Middle frontal gyrus (tissue), 1 donor: ENCODE data around the gene RPIA.

Experiments used
- DNase-seq: peaks from one replicate; pipeline ENCODE4 v3.0.0-alpha.2; 2015; ENCODE audit warnings: low spot score; ENCODE audit errors: extremely low spot score

Gene RPIA

DNA sequence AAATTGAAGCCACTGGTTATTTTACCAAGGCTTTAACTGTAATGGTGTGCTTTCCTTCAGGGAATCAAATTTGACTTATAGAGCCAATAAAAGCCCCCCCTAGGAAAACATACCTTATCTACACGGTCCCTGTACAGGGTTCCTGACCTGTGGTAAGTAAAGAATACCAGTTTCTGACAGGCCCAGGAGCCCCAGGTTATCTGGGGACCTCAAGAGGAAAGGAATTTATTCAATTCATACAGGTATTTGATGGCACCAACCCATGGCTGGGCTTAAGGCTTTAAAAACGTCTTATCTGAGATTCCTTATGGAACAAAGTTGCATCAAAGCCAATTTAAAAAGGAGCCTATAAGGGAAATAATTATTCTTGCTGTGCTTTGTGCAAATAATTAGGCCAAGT is 7.0 kb upstream of the RPIA start:
- no peak for DNase-seq

DNA sequence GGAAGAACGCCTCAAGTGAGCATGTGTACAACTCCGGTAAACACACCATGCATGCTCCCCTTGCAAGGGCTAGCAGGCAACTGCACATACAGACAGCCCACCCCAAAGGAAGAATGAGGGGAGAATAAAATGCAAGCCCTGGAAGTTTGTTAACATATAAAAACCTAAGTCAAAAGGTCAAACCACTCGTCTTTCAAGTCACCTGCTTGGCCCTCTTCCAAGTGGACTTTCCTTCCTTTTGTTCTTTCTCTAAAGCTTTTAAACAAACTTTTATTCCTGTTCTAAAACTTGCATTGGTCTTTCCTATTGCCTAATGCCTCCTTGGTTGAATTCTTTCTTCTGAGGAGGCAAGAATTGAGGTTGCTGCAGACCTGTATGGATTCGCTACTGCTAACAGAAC is 5.2 kb upstream of the RPIA start:
- no peak for DNase-seq

DNA sequence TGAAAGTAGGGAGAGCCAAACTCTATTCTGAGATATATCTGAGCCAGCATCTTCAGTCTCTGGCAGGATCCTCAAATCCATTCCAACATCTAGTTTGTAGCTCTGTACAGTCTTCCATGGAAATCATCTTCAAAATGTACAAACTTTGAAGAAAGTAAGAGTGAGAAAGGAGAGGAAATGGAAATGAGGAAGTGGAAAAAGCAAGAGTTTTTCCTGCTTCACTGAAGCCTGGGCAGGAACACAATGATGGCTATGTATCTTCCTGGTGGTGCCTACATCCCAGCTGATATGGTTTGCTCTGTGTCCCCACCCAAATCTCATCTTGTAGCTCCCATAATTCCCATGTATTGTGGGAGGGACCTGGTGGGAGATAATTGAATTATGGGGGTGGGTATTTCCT is 4.1 kb upstream of the RPIA start:
- no peak for DNase-seq

DNA sequence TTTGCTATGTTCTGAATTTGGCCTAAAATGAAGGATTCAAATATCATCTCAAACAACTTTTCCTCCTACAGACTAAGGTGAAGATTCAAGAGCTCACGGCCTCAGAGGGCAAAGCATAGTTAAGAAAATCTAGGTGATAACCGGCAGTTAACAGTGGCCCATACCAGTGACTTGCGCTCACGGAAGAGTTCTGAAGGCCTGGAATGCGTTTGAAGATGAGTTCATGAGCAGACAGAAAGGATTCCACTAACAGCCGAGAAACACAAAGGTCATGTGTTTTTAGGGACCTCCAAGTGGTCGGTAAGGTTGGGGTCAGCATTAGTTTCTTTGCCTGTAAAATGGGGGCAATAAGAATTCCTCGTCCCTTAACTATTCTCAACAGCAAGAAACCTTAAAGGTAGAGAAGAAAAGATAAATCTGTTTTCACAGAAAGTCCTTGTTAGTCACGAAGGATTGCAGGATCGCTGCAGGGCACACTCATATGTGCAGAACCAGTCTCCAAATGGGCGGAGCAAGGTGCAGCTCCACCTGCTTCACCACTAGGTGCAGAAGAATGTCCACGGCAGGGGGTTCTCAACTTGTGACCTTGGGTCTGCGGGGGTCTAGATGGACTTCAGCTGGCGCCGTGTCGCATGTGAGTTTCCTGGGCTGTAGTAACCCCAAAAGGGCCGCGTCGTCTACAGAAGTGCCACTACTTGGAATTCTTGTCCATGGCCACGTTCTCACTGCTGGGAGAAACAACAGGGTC is 708 bp upstream of the RPIA start:
- DNase-seq, result no peak

DNA sequence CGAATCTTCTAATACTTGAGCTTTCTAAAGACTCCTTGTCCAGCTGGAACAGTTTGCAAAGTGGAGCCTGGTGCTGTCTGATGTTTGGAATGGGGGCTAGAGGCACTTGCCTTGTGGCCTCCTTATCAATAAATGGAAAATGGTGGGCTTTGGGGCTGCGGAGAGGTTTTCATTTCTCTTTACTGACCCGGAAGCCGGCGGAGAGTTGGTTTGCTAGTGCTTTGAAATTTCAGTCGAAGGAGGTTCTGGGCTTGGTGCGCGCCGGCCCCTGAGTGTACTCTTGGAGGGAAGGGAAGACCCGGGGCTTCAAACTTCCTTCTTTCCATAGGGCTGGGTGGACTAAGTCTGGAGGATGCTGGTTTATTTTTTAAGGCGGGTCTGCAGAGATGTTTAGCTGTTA is 714 bp downstream of the RPIA start:
- DNase-seq, result no peak

DNA sequence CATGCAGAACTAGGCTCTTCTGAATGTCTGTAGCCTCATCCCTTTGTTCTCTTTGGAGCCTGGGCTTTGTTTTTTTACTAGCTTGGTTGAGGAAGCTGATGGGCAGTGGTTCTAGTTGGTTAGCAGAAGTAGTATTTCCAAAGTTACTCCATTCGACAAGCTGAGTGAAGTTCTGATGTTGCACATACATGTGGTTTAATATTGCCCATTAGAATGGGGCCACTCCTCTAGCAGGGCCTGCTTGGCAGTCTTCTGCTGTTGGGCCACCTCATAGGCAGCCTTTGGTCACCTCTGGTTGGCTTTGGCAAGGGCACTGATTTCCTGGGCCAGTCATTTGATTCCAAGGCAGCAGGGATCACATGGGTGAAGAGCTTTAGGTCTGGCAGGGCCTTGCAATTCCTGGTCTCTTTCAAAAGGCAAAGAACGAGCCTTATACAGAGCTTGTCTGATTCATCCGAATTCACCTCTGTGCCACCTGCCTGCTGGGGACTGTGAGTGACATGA is 2.5 kb downstream of the RPIA start:
- no peak for DNase-seq

DNA sequence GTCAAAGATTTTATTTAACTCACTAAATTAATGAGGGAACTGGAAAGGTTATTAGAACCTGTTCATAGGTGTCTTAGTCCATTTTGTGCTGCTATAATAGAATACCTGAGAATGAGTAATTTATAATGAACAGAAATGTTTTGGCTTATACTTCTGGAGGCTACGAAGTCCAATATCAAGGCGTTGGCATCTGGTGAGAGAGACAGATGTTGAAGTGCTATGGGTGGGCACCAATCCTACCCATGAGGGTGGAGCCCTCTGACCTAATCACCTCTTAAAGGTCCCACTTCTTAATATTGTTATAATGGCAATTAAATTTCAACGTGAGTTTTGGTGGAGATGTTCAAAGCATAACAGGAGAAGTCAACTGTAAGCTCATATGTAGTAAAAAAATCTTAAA is 5.1 kb downstream of the RPIA start:
- DNase-seq, result no peak

DNA sequence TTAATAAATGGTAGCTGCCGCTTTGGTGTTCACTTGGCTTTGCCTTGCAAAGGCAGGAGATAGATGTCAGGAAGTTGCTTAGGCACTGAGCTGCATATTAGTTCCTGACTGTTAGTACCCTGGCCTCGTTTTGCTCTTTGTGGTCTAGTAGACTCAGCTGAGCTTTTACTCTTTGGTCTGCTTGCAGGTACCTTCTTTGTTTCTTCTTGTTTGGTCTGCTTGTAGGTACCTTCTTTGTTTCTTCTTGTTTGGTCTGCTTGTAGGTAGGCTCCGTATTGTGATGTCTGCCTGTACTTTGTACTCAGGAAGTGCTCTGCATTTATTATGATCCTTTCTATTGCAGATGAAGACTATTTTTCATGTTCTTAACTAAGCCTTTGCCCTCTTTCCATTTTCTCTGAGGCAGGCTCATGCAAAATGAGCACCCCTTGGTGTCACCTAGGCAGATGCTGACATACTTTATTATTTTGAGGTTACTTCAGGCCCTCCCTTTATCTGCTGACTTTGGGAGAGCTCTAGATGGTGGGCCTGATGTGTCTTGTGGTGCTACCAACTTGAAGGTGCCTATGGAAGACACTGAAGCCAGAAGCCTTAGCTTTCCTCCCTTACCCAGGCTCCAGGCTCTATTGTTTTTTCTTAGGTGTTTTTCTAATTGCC is 6.0 kb downstream of the RPIA start:
- no peak for DNase-seq

DNA sequence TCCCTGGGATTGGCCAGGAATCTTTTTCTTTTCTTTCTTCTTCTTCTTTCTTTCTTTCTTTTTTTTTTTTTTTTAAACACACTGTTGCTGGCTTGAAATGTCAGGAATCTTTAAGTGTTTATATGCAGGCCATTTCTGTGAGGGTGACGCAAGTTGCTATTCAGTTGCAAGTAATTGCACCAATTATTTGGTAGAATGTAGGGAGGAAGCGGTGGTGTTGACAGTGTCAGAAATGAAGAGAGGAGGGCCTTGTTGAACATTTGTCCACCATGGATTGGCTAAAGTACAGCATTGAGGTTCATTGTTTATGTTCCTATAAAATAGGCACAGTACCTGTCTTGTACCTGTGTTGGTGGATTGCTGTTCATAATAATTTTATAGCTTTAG is 6.5 kb downstream of the RPIA start:
- no peak for DNase-seq

DNA sequence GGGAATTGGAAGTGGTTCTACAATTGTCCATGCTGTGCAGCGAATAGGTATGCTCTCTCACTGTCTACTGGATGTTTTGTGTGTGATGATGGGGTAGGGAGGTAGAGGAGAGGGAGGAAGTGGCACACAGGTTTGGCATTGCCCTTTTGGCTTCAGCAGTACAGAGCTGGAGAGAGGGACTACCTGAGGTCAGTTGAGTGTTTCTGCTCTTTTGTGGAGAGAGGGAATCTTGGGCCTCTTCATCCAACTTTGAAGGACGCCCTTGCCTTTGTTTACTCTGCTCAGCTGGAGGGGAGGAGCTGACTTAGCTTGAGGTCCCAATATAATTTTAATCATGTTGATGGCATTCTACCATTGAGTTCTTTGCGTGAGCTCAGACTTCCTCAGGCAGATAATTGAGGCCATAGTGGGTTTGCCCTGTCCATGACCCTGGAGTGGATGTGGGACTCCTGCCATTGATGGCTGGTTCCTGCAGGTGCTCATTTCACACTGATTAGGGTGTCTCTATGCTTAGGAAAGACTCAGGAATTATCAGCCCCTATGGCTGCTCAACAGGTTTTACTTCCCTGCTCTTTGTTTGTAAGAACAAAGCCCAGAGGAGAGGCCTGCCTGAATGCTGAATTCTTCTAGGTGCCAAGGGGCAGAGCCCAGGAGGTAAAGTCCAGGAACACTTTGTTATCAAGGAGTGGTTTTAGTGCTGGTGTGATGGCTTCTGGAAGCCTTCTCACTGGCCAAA is 7.2 kb downstream of the RPIA start:
- DNase-seq, result no peak

DNA sequence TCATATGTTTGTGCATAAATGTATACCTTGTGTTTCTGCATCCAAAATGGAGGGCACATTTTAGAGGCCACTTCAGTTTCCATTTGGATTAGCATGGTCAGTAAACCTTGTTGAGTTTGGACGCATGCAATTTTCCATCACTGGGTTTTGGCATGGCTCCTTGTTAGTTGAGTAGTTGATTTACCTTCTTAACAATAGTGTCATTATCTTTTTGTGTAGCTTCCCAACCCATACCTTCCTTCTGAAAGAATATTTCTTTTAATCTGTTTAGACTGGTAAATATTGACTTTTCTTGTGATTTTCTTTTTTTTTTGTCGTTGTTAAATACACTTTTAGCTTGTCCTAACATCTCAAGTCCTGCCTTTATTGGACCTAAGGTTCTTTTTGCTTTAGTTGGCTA is 15.5 kb downstream of the RPIA start:
- DNase-seq, result no peak

DNA sequence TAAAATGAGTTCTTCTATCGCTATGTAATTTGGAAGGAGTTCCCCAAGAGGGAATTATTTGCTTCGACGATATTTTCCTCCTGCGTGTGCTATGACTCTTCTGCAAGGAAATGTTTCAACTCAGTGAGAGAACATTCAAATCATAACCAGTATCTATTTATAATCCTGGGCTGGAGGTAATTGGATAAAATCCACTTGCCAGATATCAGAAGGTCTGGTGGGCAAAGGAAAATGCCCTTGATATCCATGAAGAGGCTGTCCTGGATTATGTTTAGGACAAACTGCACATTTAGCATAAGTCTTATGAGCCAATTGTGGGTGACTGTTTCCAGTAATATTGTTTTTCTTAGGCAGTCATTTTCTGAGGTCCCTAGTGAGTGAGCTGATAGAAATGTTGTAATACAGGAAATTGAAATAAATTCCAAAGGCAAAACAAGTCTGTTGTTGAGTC is 17.7 kb downstream of the RPIA start:
- DNase-seq, result no peak

DNA sequence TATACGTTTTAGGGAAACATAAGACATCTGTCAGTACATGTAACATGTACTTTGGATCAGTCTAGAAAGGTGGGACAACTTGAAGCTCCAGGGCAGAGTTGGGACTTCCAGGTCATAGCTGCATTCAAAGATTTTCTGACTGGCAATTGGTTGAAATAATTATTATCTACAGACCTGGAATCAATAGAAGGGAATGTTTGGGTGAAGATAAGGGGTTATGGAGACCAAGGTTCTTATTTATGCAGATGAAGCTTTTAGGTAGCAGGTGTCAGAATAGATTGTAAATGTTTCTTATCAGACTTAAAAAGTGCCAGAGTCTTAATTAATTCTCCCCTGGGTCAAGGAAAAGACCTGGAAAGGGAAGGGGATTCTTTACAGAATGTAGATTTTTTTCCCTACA is 19.8 kb downstream of the RPIA start:
- no peak for DNase-seq

DNA sequence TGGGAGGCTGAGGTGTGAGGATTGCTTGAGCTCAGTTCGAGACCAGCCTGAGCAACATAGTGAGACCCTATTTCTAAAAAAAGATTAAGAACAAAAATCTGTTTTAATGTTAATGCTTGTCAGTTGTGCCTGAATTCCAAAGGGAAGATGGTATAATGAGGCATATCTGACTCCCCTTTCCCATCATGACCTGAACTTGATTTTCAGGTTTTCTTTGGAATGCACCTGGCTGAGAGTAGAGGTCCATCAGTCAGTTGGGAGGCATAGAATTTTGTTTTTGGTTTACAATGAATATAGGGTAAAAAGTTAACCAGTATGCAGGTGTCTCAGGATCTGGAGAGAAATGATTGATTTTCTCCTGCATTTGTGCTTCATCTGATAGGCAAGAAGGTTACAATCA is 20.4 kb downstream of the RPIA start:
- no peak for DNase-seq

DNA sequence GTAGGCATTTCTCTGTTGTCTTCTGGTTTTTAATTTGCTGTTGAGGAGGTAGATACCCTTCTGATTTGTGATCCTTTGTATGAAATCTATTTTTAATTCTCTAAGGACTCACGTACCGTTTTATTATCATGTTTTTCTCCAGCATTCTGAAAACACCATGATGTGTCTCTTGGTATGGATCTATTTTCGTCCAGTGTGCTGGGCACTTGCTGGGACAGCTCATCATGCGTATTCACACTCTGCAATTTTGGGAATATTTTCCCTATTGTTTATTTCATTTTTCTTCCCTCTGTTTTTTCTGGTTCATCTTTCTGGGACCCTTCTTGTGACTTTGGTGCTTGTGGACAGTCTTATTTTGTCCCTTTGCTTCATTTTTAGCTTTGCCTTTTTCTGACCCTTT is 21.9 kb downstream of the RPIA start:
- DNase-seq, result no peak

DNA sequence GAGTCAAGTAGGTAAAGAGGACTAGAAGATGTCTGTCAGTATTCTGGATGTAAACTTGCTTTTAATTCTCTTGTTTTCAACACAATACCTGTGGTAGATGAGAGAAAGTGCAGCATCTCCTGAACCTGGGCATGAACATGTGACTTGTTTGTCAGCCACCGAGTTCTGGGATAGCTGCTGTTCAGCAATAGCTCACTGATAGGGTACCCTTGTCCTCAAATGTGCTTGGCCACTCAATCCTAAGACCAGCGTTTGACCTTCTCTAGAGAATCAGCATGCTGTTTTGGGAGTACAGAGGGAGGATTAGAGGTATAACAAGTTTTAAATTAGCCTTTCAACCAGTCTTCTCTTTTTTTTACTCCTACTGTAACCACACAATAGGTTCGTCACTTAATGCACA is 23.2 kb downstream of the RPIA start:
- DNase-seq, result no peak

DNA sequence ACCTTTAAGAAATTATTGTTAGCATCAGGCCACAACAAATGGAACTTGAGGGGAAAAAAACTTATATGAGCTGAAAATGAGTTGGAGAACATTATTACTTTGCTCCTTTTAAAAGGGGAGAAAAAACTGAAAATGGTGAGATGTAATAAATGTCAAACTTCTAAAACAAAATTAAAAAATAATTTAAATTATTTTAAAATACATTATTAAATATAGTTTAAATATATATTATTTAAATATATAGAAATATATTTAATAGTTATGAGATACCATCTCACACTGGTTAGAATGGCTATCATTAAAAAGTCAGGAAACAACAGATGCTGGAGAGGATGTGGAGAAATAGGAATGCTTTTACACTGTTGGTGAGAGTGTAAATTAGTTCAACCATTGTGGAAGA is 28.9 kb downstream of the RPIA start:
- no peak for DNase-seq

DNA sequence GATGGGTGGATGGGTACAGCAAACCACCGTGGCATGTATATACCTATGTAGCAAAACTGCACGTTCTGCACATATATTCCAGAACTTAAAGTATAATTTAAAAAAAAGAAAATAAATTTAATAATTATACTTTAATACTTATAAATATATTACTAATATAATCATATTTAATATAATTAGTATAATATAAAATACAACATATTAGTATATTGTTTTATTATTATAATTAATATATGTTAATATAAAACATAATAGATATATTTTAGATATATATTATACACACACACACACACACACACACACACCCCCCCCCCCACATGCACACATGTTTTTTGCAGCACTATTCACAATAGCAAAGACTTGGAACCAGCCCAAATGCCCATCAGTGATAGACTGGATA is 29.8 kb downstream of the RPIA start:
- DNase-seq, result no peak

DNA sequence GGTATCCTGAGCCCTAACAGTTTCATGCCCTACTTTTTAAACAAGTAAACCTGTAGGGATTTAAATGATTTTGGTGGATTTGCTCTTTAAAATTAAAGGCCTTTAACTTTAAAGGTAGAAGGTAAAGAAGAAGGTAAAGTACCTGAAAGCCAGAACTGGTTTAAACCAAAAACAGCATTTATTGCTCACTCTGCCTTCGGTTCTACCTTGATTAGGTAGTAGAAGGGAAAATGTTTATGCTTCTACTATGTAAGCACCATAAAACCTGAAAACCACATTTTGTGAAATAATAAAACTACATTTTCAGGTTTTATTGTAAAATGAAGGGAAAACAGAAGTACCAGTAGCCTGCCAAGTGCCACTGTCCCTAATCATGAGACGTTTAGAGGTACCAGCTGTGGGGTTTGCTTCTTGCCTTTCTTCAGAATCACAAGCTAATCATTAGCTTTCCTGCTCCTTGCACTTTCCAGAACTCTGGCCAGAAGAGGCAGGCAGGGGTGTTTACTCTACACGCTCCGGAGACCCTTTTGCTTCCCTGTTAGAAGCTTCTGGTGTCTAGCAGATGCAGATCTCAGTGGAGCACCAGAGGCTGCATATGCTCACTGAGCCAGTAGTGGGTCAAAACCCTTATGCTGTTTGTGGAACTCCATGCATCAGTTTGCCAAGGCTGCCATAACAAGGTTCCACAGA is 33.3 kb downstream of the RPIA start:
- no peak for DNase-seq

DNA sequence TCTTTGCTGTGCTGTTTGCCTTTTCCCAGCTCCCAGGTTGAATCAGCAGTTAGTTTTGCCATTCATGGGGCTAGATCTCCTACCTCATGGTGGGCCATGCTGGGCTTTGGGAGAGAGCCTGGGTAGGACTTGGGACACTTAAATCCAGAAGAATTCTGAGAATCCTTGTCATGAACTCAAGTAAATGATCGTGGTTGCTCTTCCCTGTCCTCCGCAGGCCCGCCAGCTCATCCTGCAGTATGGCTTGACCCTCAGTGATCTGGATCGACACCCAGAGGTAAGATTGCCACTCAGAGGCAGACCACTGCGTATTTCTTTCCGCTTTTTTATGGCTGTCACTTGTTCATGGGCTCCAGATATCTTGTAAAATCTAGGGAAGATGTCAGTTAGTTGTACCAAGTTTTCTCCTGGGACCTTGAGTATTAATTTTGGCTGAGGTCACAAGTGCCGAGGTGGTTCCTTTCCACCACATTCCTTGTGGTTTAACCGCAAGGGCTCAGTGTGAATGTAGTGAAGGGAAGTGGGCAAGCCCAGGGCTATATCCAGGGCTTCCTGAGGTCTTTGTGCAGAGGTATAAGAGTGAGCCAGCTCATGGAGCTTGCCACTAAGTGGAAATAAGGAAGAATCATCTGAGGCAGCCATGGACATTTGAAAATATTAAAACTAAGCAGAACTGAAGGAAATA is 37.7 kb downstream of the RPIA start:
- DNase-seq, result no peak
